ENCODE results near the gene HOXC4. TPM values are rescaled to one million over a fixed set of nuclear protein-coding genes. Genes with fewer than 3 reads are reported as not detected.

The HOXC4 gene
- polyA plus RNA-seq, 1 donor: 14.0 TPM

- Histone ChIP-seq H3K27ac (ENCODE audit: low read length) (peak overlapping the region; percentile 48), H3K4me1 (ENCODE audit: control insufficient read depth, insufficient read depth, low read length) (peaks cover 56% of the 10 kb centered on the region), H3K27me3 (ENCODE audit: control insufficient read depth, insufficient read depth, low read length) (peaks cover 88% of the 10 kb centered on the region), H3K9me3 (ENCODE audit: control insufficient read depth, low read depth, low read length) (peaks cover 10% of the 10 kb centered on the region), H3K36me3 (ENCODE audit: control insufficient read depth, insufficient read depth, low read length) (no peaks in the 10 kb centered on the region), H3K4me3 (ENCODE audit: low read length) (peak overlapping the region; percentile 55)
- peak in 1 of 2 donors; percentile 49 for DNase-seq
- WGBS (ENCODE audit: insufficient coverage, low lambda C conversion rate): no CpG with 5 or more reads among the region's 51 CpGs
These were observed 44.2 kb upstream of the HOXC4 start for GRCh38 chr12:54009171-54010052.

- 20% methylated on average over 1 of the region's 10 CpGs for WGBS (ENCODE audit: insufficient coverage, low lambda C conversion rate)
- no peak for DNase-seq
These were observed 43.3 kb upstream of the HOXC4 start for GRCh38 chr12:54010053-54010971.

GRCh38 chr12:54010972-54011664 is 42.5 kb upstream of the HOXC4 start:
- peak overlapping the region; percentile 48 for H3K27ac ChIP-seq (ENCODE audit: low read length)
- 12% methylated on average over 5 of the region's 17 CpGs for WGBS (ENCODE audit: insufficient coverage, low lambda C conversion rate)
- DNase-seq: peak in 1 of 2 donors; percentile 41

More at GRCh38 chr12:54010053-54010971, 43.3 kb upstream of the HOXC4 start:
- Histone ChIP-seq H3K27ac (ENCODE audit: low read length) (peak overlapping the region; percentile 48), H3K36me3 (ENCODE audit: control insufficient read depth, insufficient read depth, low read length) (no peaks in the 10 kb centered on the region), H3K4me1 (ENCODE audit: control insufficient read depth, insufficient read depth, low read length) (peaks cover 57% of the 10 kb centered on the region), H3K9me3 (ENCODE audit: control insufficient read depth, low read depth, low read length) (peaks cover 9% of the 10 kb centered on the region), H3K4me3 (ENCODE audit: low read length) (peak overlapping the region; percentile 55), H3K27me3 (ENCODE audit: control insufficient read depth, insufficient read depth, low read length) (peaks cover 88% of the 10 kb centered on the region)

GRCh38 chr12:54011665-54012532 is 41.7 kb upstream of the HOXC4 start:
- no peaks in the 10 kb centered on the region for H3K36me3 ChIP-seq (ENCODE audit: control insufficient read depth, insufficient read depth, low read length)
- H3K27me3 ChIP-seq (ENCODE audit: control insufficient read depth, insufficient read depth, low read length): peaks cover 83% of the 10 kb centered on the region
- no peak for DNase-seq
- H3K4me3 ChIP-seq (ENCODE audit: low read length): no peak overlapping the region
- WGBS (ENCODE audit: insufficient coverage, low lambda C conversion rate): 63% methylated on average over 4 of the region's 14 CpGs
- no peak overlapping the region for H3K27ac ChIP-seq (ENCODE audit: low read length)
- H3K9me3 ChIP-seq (ENCODE audit: control insufficient read depth, low read depth, low read length): peaks cover 9% of the 10 kb centered on the region
- H3K4me1 ChIP-seq (ENCODE audit: control insufficient read depth, insufficient read depth, low read length): peaks cover 48% of the 10 kb centered on the region

More at GRCh38 chr12:54010972-54011664, 42.5 kb upstream of the HOXC4 start:
- Histone ChIP-seq H3K4me3 (ENCODE audit: low read length) (peak overlapping the region; percentile 14), H3K4me1 (ENCODE audit: control insufficient read depth, insufficient read depth, low read length) (peaks cover 53% of the 10 kb centered on the region), H3K36me3 (ENCODE audit: control insufficient read depth, insufficient read depth, low read length) (no peaks in the 10 kb centered on the region), H3K27me3 (ENCODE audit: control insufficient read depth, insufficient read depth, low read length) (peaks cover 88% of the 10 kb centered on the region), H3K9me3 (ENCODE audit: control insufficient read depth, low read depth, low read length) (peaks cover 9% of the 10 kb centered on the region)

GRCh38 chr12:54012631-54013409 is 40.8 kb upstream of the HOXC4 start:
- Histone ChIP-seq H3K36me3 (ENCODE audit: control insufficient read depth, insufficient read depth, low read length) (no peaks in the 10 kb centered on the region), H3K9me3 (ENCODE audit: control insufficient read depth, low read depth, low read length) (peaks cover 9% of the 10 kb centered on the region), H3K4me1 (ENCODE audit: control insufficient read depth, insufficient read depth, low read length) (peaks cover 39% of the 10 kb centered on the region), H3K27ac (ENCODE audit: low read length) (peak overlapping the region; percentile 8), H3K4me3 (ENCODE audit: low read length) (no peak overlapping the region), H3K27me3 (ENCODE audit: control insufficient read depth, insufficient read depth, low read length) (peaks cover 74% of the 10 kb centered on the region)
- 60% methylated on average over 1 of the region's 6 CpGs for WGBS (ENCODE audit: insufficient coverage, low lambda C conversion rate)
- DNase-seq: no peak

GRCh38 chr12:54014377-54015017 is 39.1 kb upstream of the HOXC4 start:
- Histone ChIP-seq H3K9me3 (ENCODE audit: control insufficient read depth, low read depth, low read length) (peaks cover 6% of the 10 kb centered on the region), H3K4me3 (ENCODE audit: low read length) (no peak overlapping the region), H3K27ac (ENCODE audit: low read length) (peak overlapping the region; percentile 49), H3K4me1 (ENCODE audit: control insufficient read depth, insufficient read depth, low read length) (peaks cover 40% of the 10 kb centered on the region), H3K27me3 (ENCODE audit: control insufficient read depth, insufficient read depth, low read length) (peaks cover 63% of the 10 kb centered on the region), H3K36me3 (ENCODE audit: control insufficient read depth, insufficient read depth, low read length) (no peaks in the 10 kb centered on the region)
- no CpG with 5 or more reads among the region's 36 CpGs for WGBS (ENCODE audit: insufficient coverage, low lambda C conversion rate)
- DNase-seq: no peak

- Histone ChIP-seq H3K27me3 (ENCODE audit: control insufficient read depth, insufficient read depth, low read length) (peaks cover 62% of the 10 kb centered on the region), H3K36me3 (ENCODE audit: control insufficient read depth, insufficient read depth, low read length) (no peaks in the 10 kb centered on the region), H3K4me1 (ENCODE audit: control insufficient read depth, insufficient read depth, low read length) (peaks cover 39% of the 10 kb centered on the region), H3K9me3 (ENCODE audit: control insufficient read depth, low read depth, low read length) (peaks cover 3% of the 10 kb centered on the region), H3K27ac (ENCODE audit: low read length) (no peak overlapping the region), H3K4me3 (ENCODE audit: low read length) (no peak overlapping the region)
- WGBS (ENCODE audit: insufficient coverage, low lambda C conversion rate): no CpG with 5 or more reads among the region's 23 CpGs
- no peak for DNase-seq
These were observed 38.4 kb upstream of the HOXC4 start for GRCh38 chr12:54015018-54015931.

- Histone ChIP-seq H3K36me3 (ENCODE audit: control insufficient read depth, insufficient read depth, low read length) (no peaks in the 10 kb centered on the region), H3K27ac (ENCODE audit: low read length) (peak overlapping the region; percentile 95), H3K4me1 (ENCODE audit: control insufficient read depth, insufficient read depth, low read length) (peaks cover 32% of the 10 kb centered on the region), H3K27me3 (ENCODE audit: control insufficient read depth, insufficient read depth, low read length) (peaks cover 54% of the 10 kb centered on the region), H3K4me3 (ENCODE audit: low read length) (peak overlapping the region; percentile 35), H3K9me3 (ENCODE audit: control insufficient read depth, low read depth, low read length) (peaks cover 3% of the 10 kb centered on the region)
- WGBS (ENCODE audit: insufficient coverage, low lambda C conversion rate): no CpG with 5 or more reads among the region's 3 CpGs
- DNase-seq: no peak
These were observed 37.6 kb upstream of the HOXC4 start for GRCh38 chr12:54016051-54016450.

All from large intestine (tissue), 3 donors.